ENCODE results near the gene RPH3AL. TPM values are rescaled to one million over a fixed set of nuclear protein-coding genes. Genes with fewer than 3 reads are reported as not detected.

RPH3AL gene
- total and polyA plus RNA-seq, 2 of the 8 experiments (the other 6 are each of a cell fraction or from before 2014, with no cell fraction given), result 5.6 to 5.8 TPM

- TF ChIP-seq PHF8 (conservative IDR thresholded peaks at IDR 0.05; ENCODE audit: low read depth, low read length) (no peak), ZNF274 (IDR thresholded peaks at IDR 0.05; ENCODE audit: borderline replicate concordance, extremely low read depth, low read length) (no peak)
Measured at GRCh38 chr17:238071-238963, 114.3 kb downstream of the RPH3AL start (continued).

Data from H1 (cell line).